B cell (primary cell): ENCODE measurements around the gene EGFL7. TPM values are rescaled to one million over a fixed set of nuclear protein-coding genes. Genes with fewer than 3 reads are reported as not detected.

ENCODE experiments used
- ATAC-seq: fragments of 200-7000 bp; cut with Tn5 transposase; one replicate; pipeline ENCODE4 v1.10.0; 2021; ENCODE audit warnings: low read depth, mild to moderate bottlenecking, moderate number of reproducible peaks, moderate library complexity
- CTCF ChIA-PET: fragments of 350-600 bp; sonication (Branson Sonifier 250); formaldehyde crosslinking; loops from one replicate; lab custom pipeline; 2021; ENCODE audit warnings: antibody characterized with exemption, inconsistent platforms; lab: Charles Lee
- POLR2A ChIA-PET: fragments of 350-600 bp; sonication (Branson Sonifier 250); formaldehyde crosslinking; loops from one replicate; lab custom pipeline; 2021; ENCODE audit warnings: antibody characterized with exemption; lab: Charles Lee
- DNase-seq: peaks from one replicate; pipeline ENCODE4 v3.0.0; 2013
- H2AFZ ChIP-seq: 2 replicates; pipeline ENCODE4 v1.6.1; 2012; ENCODE audit warnings: mild to moderate bottlenecking, low read depth, low read length; ENCODE audit not compliant: insufficient read depth, poor library complexity, severe bottlenecking
- H3K27ac ChIP-seq, 2 donors: 1 replicate in 1 of 2; 2 replicates in 1 of 2; pipeline ENCODE4 v1.5.1; 2012 to 2013; ENCODE audit warnings: low read length in 2 of 2, mild to moderate bottlenecking in 2 of 2, moderate library complexity in 1 of 2
- H3K27me3 ChIP-seq, 4 experiments: fragments of 200-600 bp in 1 of 4; sonication (generic) in 1 of 4; replicated peaks in 1 of 4; 1 replicate in 2 of 4; 2 replicates in 2 of 4; pipeline versions ENCODE4 v1.6.1 to v1.7.0; 2013 to 2016; ENCODE audit warnings: low read length in 3 of 4, mild to moderate bottlenecking in 2 of 4, mixed read lengths in 1 of 4, moderate library complexity in 1 of 4; ENCODE audit not compliant: insufficient read depth in 4 of 4, control insufficient read depth in 3 of 4; ENCODE audit errors: control extremely low read depth in 1 of 4
- H3K36me3 ChIP-seq, 2 experiments: replicated peaks in 1 of 2; 1 replicate in 1 of 2; 2 replicates in 1 of 2; pipeline versions ENCODE4 v1.6.1 to v1.7.1; 2013; ENCODE audit warnings: low read length in 1 of 2; ENCODE audit not compliant: insufficient read depth in 2 of 2, control insufficient read depth in 1 of 2; ENCODE audit errors: control extremely low read depth in 1 of 2, extremely low read depth in 1 of 2
- H3K4me1 ChIP-seq, 2 donors: fragments of 200-600 bp in 1 of 2; sonication (generic) in 1 of 2; 1 replicate in 1 of 2; 2 replicates in 1 of 2; pipeline versions ENCODE4 v1.5.1 to v1.6.1; 2013 to 2017; ENCODE audit warnings: low read length in 2 of 2; ENCODE audit not compliant: control insufficient read depth in 2 of 2, insufficient read depth in 2 of 2
- H3K4me2 ChIP-seq: replicated peaks from 2 replicates; pipeline ENCODE3; 2012; ENCODE audit warnings: mild to moderate bottlenecking, low read depth, low read length; ENCODE audit not compliant: poor library complexity, severe bottlenecking
- H3K4me3 ChIP-seq, 5 experiments: fragments of 200-600 bp in 1 of 5; sonication (generic) in 1 of 5; 1 replicate in 3 of 5; 2 replicates in 2 of 5; pipeline versions ENCODE4 v1.5.1 to v1.7.0; 2011 to 2016; ENCODE audit warnings: low read length in 4 of 5, mild to moderate bottlenecking in 4 of 5, low read depth in 2 of 5, control low read depth in 1 of 5, moderate library complexity in 1 of 5; ENCODE audit not compliant: insufficient read depth in 1 of 5; ENCODE audit errors: control extremely low read depth in 1 of 5, extremely low read depth in 1 of 5
- H3K79me2 ChIP-seq: fragments of 200-600 bp; sonication (generic); one replicate; pipeline ENCODE4 v1.6.0; 2016; ENCODE audit warnings: low read length; ENCODE audit not compliant: control insufficient read depth, insufficient read depth
- H3K9ac ChIP-seq: fragments of 200-600 bp; sonication (generic); 2 replicates; pipeline ENCODE4 v1.6.1; 2017; ENCODE audit warnings: mild to moderate bottlenecking, low read length, moderate library complexity
- H3K9me3 ChIP-seq, 3 donors: one replicate each; pipeline versions ENCODE4 v1.6.1 to v1.7.1; 2013; ENCODE audit warnings: low read length in 2 of 3; ENCODE audit not compliant: control insufficient read depth in 2 of 3, insufficient read depth in 1 of 3; ENCODE audit errors: control extremely low read depth in 1 of 3
- H4K20me1 ChIP-seq: 2 replicates; pipeline ENCODE4 v1.6.0; 2012; ENCODE audit warnings: mild to moderate bottlenecking, low read length; ENCODE audit not compliant: insufficient read depth, control insufficient read depth, poor library complexity, severe bottlenecking
- H3K27ac Mint-ChIP-seq: one replicate; pipeline ENCODE4 v1.8.0; 2021; ENCODE audit warnings: mixed read lengths
- H3K27me3 Mint-ChIP-seq: one replicate; pipeline ENCODE4 v1.8.0; 2021; ENCODE audit warnings: mixed read lengths
- H3K4me1 Mint-ChIP-seq: one replicate; pipeline ENCODE4 v1.8.0; 2021; ENCODE audit warnings: mixed read lengths
- H3K4me3 Mint-ChIP-seq: one replicate; pipeline ENCODE4 v1.8.0; 2021; ENCODE audit warnings: mixed read lengths
- H3K9me3 Mint-ChIP-seq: one replicate; pipeline ENCODE4 v1.8.0; 2022; ENCODE audit warnings: mixed read lengths; ENCODE audit not compliant: insufficient read depth
- CTCF ChIP-seq: fragments of 200-600 bp; IDR thresholded peaks from one replicate; pipeline ENCODE4 v1.8.0; 2022; ENCODE audit warnings: antibody characterized with exemption, mild to moderate bottlenecking
- EZH2 ChIP-seq: IDR thresholded peaks from 2 replicates; pipeline ENCODE4 v1.6.1; 2012; ENCODE audit warnings: borderline replicate concordance, low read depth, mild to moderate bottlenecking, moderate library complexity, low read length; ENCODE audit not compliant: insufficient read depth, poor library complexity, severe bottlenecking
- WGBS: methylation state at CpG from one replicate; pipeline ENCODE4 v1.1.5; 2013; ENCODE audit warnings: missing lambda C conversion rate; ENCODE audit not compliant: insufficient coverage; 5-methylcytosine and 5-hydroxymethylcytosine counted together
- intact Hi-C: fragments of 100-400 bp; cut with micrococcal nuclease; formaldehyde crosslinking; loops from one replicate; pipeline ENCODE4 v1.10.0; 2022
- polyA plus RNA-seq: library from polyadenylated mRNA; depleted of rRNA; stranded (reverse); fragments of >200 nt; gene quantifications from 2 replicates; pipeline ENCODE4 v1.2.3, GENCODE V29; 2012
- total RNA-seq, 2 donors: library from RNA; stranded (reverse); fragments of 120-200 nt in 1 of 2; gene quantifications; 1 replicate in 1 of 2; 2 replicates in 1 of 2; pipeline versions ENCODE4 v1.2.3 to v1.2.4, GENCODE V29; 2013 to 2022

EGFL7 gene
- total and polyA plus RNA-seq, 2 donors (not counting 1 experiment from before 2014, with no cell fraction given), result 0.34 TPM; not detected in 1

- no peak for ATAC-seq
- Histone ChIP-seq H3K27me3 (peaks cover 0 to 42% (median 21%) of the 10 kb centered on the region in 4 experiments), H3K4me2 (no peak overlapping the region), H3K9ac (no peak overlapping the region), H3K36me3 (no peaks in the 10 kb centered on the region), H3K27ac (no peak overlapping the region), H4K20me1 (peaks cover 7% of the 10 kb centered on the region), H3K9me3 (peaks cover 0 to 11% (median 0%) of the 10 kb centered on the region in 3 donors), H3K4me3 (no peak overlapping the region), H2AFZ (no peak overlapping the region), H3K4me1 (peaks cover 10 to 16% of the 10 kb centered on the region in 2 donors), H3K79me2 (no peaks in the 10 kb centered on the region)
- WGBS, result 77% methylated on average over 40 of the region's 40 CpGs
- POLR2A ChIA-PET, result no interaction called here
- Mint-ChIP-seq H3K27ac (no peak overlapping the region), H3K4me3 (no peak overlapping the region), H3K4me1 (peaks cover 12% of the 10 kb centered on the region), H3K27me3 (peaks cover 13% of the 10 kb centered on the region), H3K9me3 (no peaks in the 10 kb centered on the region)
- TF ChIP-seq CTCF (no peak), EZH2 (no peak)
- peak; percentile 33 for DNase-seq
- CTCF ChIA-PET, result no interaction called here
- intact Hi-C loops, result loop anchor here (10.0 kb wide), 1 partner anchor 47 kb away; the partner anchor contains the start of gene DIPK1B
Observed at GRCh38 chr9:136667940-136668760, 5.4 kb downstream of the EGFL7 start.
